A673 (cell line): Measurements from ENCODE around the gene ETV6. TPM values are rescaled to one million over a fixed set of nuclear protein-coding genes. Genes with fewer than 3 reads are reported as not detected.

Experiments used
- BruUV-seq: library from RNA; stranded (reverse); fragments of 400-500 nt; replicated peaks from 2 replicates; lab custom pipeline; 2021; lab: Mats Ljungman, UMichigan
- CTCF ChIA-PET: fragments of 300-600 bp; sonication (Branson Sonifier 250); formaldehyde crosslinking; loops from one replicate; lab custom pipeline; 2022; ENCODE audit warnings: antibody characterized with exemption; lab: Charles Lee
- POLR2A ChIA-PET: fragments of 300-600 bp; sonication (Branson Sonifier 250); formaldehyde crosslinking; loops from one replicate; lab custom pipeline; 2022; ENCODE audit warnings: antibody characterized with exemption; ENCODE audit not compliant: low non-redundant PET; lab: Charles Lee
- DNase-seq: peaks from one replicate; pipeline ENCODE4 v3.0.0-alpha.2; 2015; ENCODE audit warnings: low spot score
- H3K27ac ChIP-seq: fragments of 200-600 bp; sonication (generic); 2 replicates; pipeline ENCODE4 v1.5.1; 2016; ENCODE audit warnings: mixed run types, low read depth, mild to moderate bottlenecking, mixed read lengths, antibody characterized with exemption, low read length; ENCODE audit not compliant: poor library complexity, severe bottlenecking
- H3K27me3 ChIP-seq: fragments of 200-600 bp; sonication (generic); replicated peaks from 2 replicates; pipeline ENCODE4 v1.6.1; 2017; ENCODE audit warnings: mixed run types, low read depth, mild to moderate bottlenecking, mixed read lengths, antibody characterized with exemption, low read length; ENCODE audit not compliant: insufficient read depth, poor library complexity
- H3K36me3 ChIP-seq: fragments of 200-600 bp; sonication (generic); 2 replicates; pipeline ENCODE4 v1.6.1; 2016; ENCODE audit warnings: mixed run types, mild to moderate bottlenecking, mixed read lengths, antibody characterized with exemption, low read length; ENCODE audit not compliant: insufficient read depth, poor library complexity, severe bottlenecking
- H3K4me1 ChIP-seq: fragments of 200-600 bp; sonication (generic); 2 replicates; pipeline ENCODE4 v1.6.1; 2017; ENCODE audit warnings: mixed run types, mild to moderate bottlenecking, mixed read lengths, antibody characterized with exemption, low read length; ENCODE audit not compliant: insufficient read depth, poor library complexity, severe bottlenecking
- H3K4me3 ChIP-seq: fragments of 200-600 bp; sonication (generic); 2 replicates; pipeline ENCODE4 v1.5.1; 2016; ENCODE audit warnings: low read depth, mixed run types, mild to moderate bottlenecking, mixed read lengths, low read length; ENCODE audit not compliant: poor library complexity, severe bottlenecking
- H3K9me3 ChIP-seq: fragments of 200-600 bp; sonication (generic); 2 replicates; pipeline ENCODE4 v1.6.1; 2016; ENCODE audit warnings: mixed run types, low read depth, mild to moderate bottlenecking, mixed read lengths, antibody characterized with exemption, low read length; ENCODE audit not compliant: poor library complexity, severe bottlenecking
- EZH2 ChIP-seq: fragments of 200-600 bp; sonication (generic); IDR thresholded peaks from 2 replicates; pipeline ENCODE4 v1.6.1; 2017; ENCODE audit warnings: borderline replicate concordance, low read depth, mild to moderate bottlenecking, mixed read lengths, antibody characterized with exemption, low read length; ENCODE audit not compliant: poor library complexity, severe bottlenecking
- intact Hi-C: fragments of 100-400 bp; cut with micrococcal nuclease; formaldehyde crosslinking; loops from one replicate; pipeline ENCODE4 v1.10.0; 2022; ENCODE audit not compliant: unreplicated experiment
- total RNA-seq: library from RNA; stranded (reverse); gene quantifications from 2 replicates; pipeline ENCODE4 v1.2.3, GENCODE V29; 2021
- TF ChIP-seq, protein P1 (sequence below): fragments of 300-800, 200-600 bp; sonication (generic); conservative IDR thresholded peaks from 2 replicates; pipeline ENCODE4 v1.5.1; 2017; ENCODE audit warnings: low read depth, mild to moderate bottlenecking, antibody characterized with exemption, low read length, moderate library complexity, mixed read lengths

The ETV6 gene
- total RNA-seq, 1 experiment from 2014 or later: 32.4 TPM

- Histone ChIP-seq H3K4me3 (no peak overlapping the region), H3K36me3 (no peaks in the 10 kb centered on the region), H3K9me3 (peaks cover 8% of the 10 kb centered on the region), H3K4me1 (peaks cover 2% of the 10 kb centered on the region), H3K27ac (no peak overlapping the region), H3K27me3 (no peaks in the 10 kb centered on the region)
- POLR2A ChIA-PET: no interaction called here
- BruUV-seq: no TSS peak
- TF ChIP-seq, protein P1, sequence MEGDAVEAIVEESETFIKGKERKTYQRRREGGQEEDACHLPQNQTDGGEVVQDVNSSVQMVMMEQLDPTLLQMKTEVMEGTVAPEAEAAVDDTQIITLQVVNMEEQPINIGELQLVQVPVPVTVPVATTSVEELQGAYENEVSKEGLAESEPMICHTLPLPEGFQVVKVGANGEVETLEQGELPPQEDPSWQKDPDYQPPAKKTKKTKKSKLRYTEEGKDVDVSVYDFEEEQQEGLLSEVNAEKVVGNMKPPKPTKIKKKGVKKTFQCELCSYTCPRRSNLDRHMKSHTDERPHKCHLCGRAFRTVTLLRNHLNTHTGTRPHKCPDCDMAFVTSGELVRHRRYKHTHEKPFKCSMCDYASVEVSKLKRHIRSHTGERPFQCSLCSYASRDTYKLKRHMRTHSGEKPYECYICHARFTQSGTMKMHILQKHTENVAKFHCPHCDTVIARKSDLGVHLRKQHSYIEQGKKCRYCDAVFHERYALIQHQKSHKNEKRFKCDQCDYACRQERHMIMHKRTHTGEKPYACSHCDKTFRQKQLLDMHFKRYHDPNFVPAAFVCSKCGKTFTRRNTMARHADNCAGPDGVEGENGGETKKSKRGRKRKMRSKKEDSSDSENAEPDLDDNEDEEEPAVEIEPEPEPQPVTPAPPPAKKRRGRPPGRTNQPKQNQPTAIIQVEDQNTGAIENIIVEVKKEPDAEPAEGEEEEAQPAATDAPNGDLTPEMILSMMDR: no peak
- TF ChIP-seq EZH2: no peak
- intact Hi-C loops: no loop called here
- CTCF ChIA-PET: no interaction called here
- no peak for DNase-seq
Measured at GRCh38 chr12:11641522-11641921, 8.0 kb upstream of the ETV6 start.

DNA sequence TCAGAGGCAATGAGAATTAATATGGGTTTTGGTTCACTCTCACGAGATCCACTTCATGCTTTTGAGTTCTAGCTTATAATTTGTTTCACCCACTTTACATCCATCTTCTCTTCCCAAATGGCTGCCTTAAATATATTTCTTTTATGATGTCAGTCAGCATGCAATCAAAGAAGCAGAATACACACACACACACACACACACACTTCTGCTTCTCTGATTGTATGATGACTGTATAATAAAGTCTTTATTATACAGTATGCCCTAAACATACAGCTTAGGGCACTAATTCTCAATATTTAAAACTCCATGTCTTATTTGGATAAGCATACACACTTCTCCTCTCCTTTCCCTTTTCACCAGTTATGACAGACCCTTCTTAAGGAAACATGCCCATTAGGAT lies 6.7 kb upstream of the ETV6 start:
- DNase-seq: no peak
- H3K4me3 ChIP-seq: no peak overlapping the region
- no peaks in the 10 kb centered on the region for H3K36me3 ChIP-seq
- intact Hi-C loops: no loop called here
- H3K9me3 ChIP-seq: peaks cover 7% of the 10 kb centered on the region
- TF ChIP-seq, protein P1: no peak
- no peak for TF ChIP-seq EZH2
- no peak overlapping the region for H3K27ac ChIP-seq
- no TSS peak for BruUV-seq
- H3K4me1 ChIP-seq: peaks cover 4% of the 10 kb centered on the region
- POLR2A ChIA-PET: no interaction called here
- H3K27me3 ChIP-seq: no peaks in the 10 kb centered on the region
- CTCF ChIA-PET: no interaction called here

DNA sequence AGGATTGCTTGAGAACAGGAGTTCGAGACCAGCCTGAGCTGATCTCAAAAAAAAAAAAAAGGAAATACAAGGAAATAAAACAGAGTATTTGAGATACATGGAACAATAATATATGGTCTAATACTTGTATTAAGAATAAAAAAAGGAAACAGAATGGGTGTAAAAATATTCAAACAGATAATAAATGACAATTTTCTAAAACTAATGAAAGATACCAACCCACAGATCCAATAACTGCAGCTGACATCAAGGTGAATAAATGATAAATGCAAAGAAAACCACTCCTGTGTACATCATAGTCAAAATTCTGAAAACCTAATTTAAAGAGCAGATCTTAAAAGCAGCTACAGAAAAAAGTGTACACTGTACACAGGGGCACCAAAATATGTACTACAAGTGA lies 4.1 kb upstream of the ETV6 start:
- ChIA-PET POLR2A (no interaction called here), CTCF (no interaction called here)
- no peak for TF ChIP-seq EZH2
- TF ChIP-seq, protein P1: no peak
- peaks cover 7% of the 10 kb centered on the region for H3K9me3 ChIP-seq
- H3K27me3 ChIP-seq: no peaks in the 10 kb centered on the region
- H3K27ac ChIP-seq: no peak overlapping the region
- peaks cover 10% of the 10 kb centered on the region for H3K4me1 ChIP-seq
- no peak overlapping the region for H3K4me3 ChIP-seq
- H3K36me3 ChIP-seq: no peaks in the 10 kb centered on the region
- BruUV-seq: no TSS peak
- intact Hi-C loops: no loop called here
- no peak for DNase-seq
